AG09319 (cell line): ENCODE measurements around the gene PPP1R12B.
"Not testable (repeated sequence)": the region's sequence is repeated elsewhere in the genome, so short reads cannot be mapped to it uniquely, and the experiment has no call there.

Experiments used
- DNase-seq: peaks from one replicate; pipeline ENCODE4 v3.0.0-alpha.2; 2010; ENCODE audit warnings: low read depth; ENCODE audit errors: extremely low read depth
- CTCF ChIP-seq: IDR thresholded peaks from 2 replicates; pipeline ENCODE4 v1.5.1; 2011; ENCODE audit warnings: low read depth, mild to moderate bottlenecking, inconsistent platforms, low read length, moderate library complexity

The PPP1R12B gene

GRCh38 chr1:202488178-202488649, 139.7 kb downstream of the PPP1R12B start:
- DNase-seq: peak; percentile 28

- DNase-seq: not testable (repeated sequence)
Observed at GRCh38 chr1:202489101-202489500, 140.6 kb downstream of the PPP1R12B start.

- DNase-seq: not testable (repeated sequence)
Observed at GRCh38 chr1:202493112-202493511, 144.6 kb downstream of the PPP1R12B start.

- TF ChIP-seq CTCF: no peak
- no peak for DNase-seq
Observed at GRCh38 chr1:202498542-202498941, 150.0 kb downstream of the PPP1R12B start.

- not testable (repeated sequence) for DNase-seq
Observed at GRCh38 chr1:202499997-202500396, 151.5 kb downstream of the PPP1R12B start.

GRCh38 chr1:202501281-202501680, 152.8 kb downstream of the PPP1R12B start:
- DNase-seq: peak; percentile 14
- TF ChIP-seq CTCF: peak; percentile 43

GRCh38 chr1:202505356-202505755, 156.9 kb downstream of the PPP1R12B start:
- peak; percentile 42 for DNase-seq
- TF ChIP-seq CTCF: no peak

- DNase-seq: not testable (repeated sequence)
Observed at GRCh38 chr1:202505880-202506575, 157.5 kb downstream of the PPP1R12B start.

GRCh38 chr1:202508863-202509262, 160.4 kb downstream of the PPP1R12B start:
- not testable (repeated sequence) for DNase-seq

GRCh38 chr1:202513875-202514274, 165.4 kb downstream of the PPP1R12B start:
- DNase-seq: not testable (repeated sequence)

- DNase-seq: no peak
- no peak for TF ChIP-seq CTCF
Observed at GRCh38 chr1:202516434-202516877, 168.0 kb downstream of the PPP1R12B start.

GRCh38 chr1:202517146-202517545, 168.6 kb downstream of the PPP1R12B start:
- not testable (repeated sequence) for DNase-seq

- not testable (repeated sequence) for DNase-seq
Observed at GRCh38 chr1:202518180-202518579, 169.7 kb downstream of the PPP1R12B start.

GRCh38 chr1:202518905-202519304, 170.4 kb downstream of the PPP1R12B start:
- not testable (repeated sequence) for DNase-seq

GRCh38 chr1:202520129-202520856, 171.8 kb downstream of the PPP1R12B start:
- not testable (repeated sequence) for DNase-seq

- not testable (repeated sequence) for DNase-seq
Observed at GRCh38 chr1:202520857-202521216, 172.3 kb downstream of the PPP1R12B start.
